ENCODE data around the gene SNHG17.
A peak's percentile ranks its signal among the peaks of the same experiment; 100 is the strongest.
"Not testable (repeated sequence)": the region's sequence is repeated elsewhere in the genome, so short reads cannot be mapped to it uniquely, and the experiment has no call there.

SNHG17 gene

GRCh38 chr20:38420388-38421085, 14.6 kb downstream of the SNHG17 start:
- DNase-seq (ENCODE audit: low spot score): no peak

- peak; percentile 8 for DNase-seq (ENCODE audit: low spot score)
Measured at GRCh38 chr20:38418509-38419204, 16.5 kb downstream of the SNHG17 start.

- no peak for DNase-seq (ENCODE audit: low spot score)
Measured at GRCh38 chr20:38414769-38415450, 20.2 kb downstream of the SNHG17 start.

- DNase-seq (ENCODE audit: low spot score): no peak
Measured at GRCh38 chr20:38412877-38413577, 22.1 kb downstream of the SNHG17 start.

GRCh38 chr20:38407822-38408221, 27.3 kb downstream of the SNHG17 start:
- not testable (repeated sequence) for DNase-seq (ENCODE audit: low spot score)

- no peak for DNase-seq (ENCODE audit: low spot score)
Measured at GRCh38 chr20:38407321-38407720, 27.8 kb downstream of the SNHG17 start.

- no peak for DNase-seq (ENCODE audit: low spot score)
Measured at GRCh38 chr20:38406476-38406875, 28.7 kb downstream of the SNHG17 start.

GRCh38 chr20:38405132-38405531, 30.0 kb downstream of the SNHG17 start:
- DNase-seq (ENCODE audit: low spot score): no peak

- no peak for DNase-seq (ENCODE audit: low spot score)
Measured at GRCh38 chr20:38404016-38404415, 31.1 kb downstream of the SNHG17 start.

- DNase-seq (ENCODE audit: low spot score): no peak
Measured at GRCh38 chr20:38402816-38403215, 32.3 kb downstream of the SNHG17 start.

GRCh38 chr20:38402089-38402488, 33.0 kb downstream of the SNHG17 start:
- no peak for DNase-seq (ENCODE audit: low spot score)

- not testable (repeated sequence) for DNase-seq (ENCODE audit: low spot score)
Measured at GRCh38 chr20:38395751-38396395, 39.3 kb downstream of the SNHG17 start.

- peak; percentile 50 for DNase-seq (ENCODE audit: low spot score)
Measured at GRCh38 chr20:38395165-38395564, 40.0 kb downstream of the SNHG17 start.

- no peak for DNase-seq (ENCODE audit: low spot score)
Measured at GRCh38 chr20:38393259-38393658, 41.9 kb downstream of the SNHG17 start.

- no peak for DNase-seq (ENCODE audit: low spot score)
Measured at GRCh38 chr20:38392356-38392755, 42.8 kb downstream of the SNHG17 start.

- DNase-seq (ENCODE audit: low spot score): no peak
Measured at GRCh38 chr20:38387953-38388352, 47.2 kb downstream of the SNHG17 start.

GRCh38 chr20:38386851-38387250, 48.3 kb downstream of the SNHG17 start:
- DNase-seq (ENCODE audit: low spot score): no peak

- DNase-seq (ENCODE audit: low spot score): no peak
Measured at GRCh38 chr20:38386004-38386403, 49.1 kb downstream of the SNHG17 start.

GRCh38 chr20:38383147-38383546, 52.0 kb downstream of the SNHG17 start:
- DNase-seq (ENCODE audit: low spot score): no peak

- DNase-seq (ENCODE audit: low spot score): not testable (repeated sequence)
Measured at GRCh38 chr20:38377838-38378237, 57.3 kb downstream of the SNHG17 start.

GRCh38 chr20:38377039-38377685, 58.0 kb downstream of the SNHG17 start:
- DNase-seq (ENCODE audit: low spot score): no peak
